SIG-M5 treated with dmso at 0.1 percent for 504 hours (cell line): ENCODE measurements around the gene RFC1.
"Not testable (repeated sequence)": the region's sequence is repeated elsewhere in the genome, so short reads cannot be mapped to it uniquely, and the experiment has no call there.

Source experiments
- DNase-seq: peaks from one replicate; lab custom pipeline; 2025; ENCODE audit not compliant: unreplicated experiment; lab: John Stamatoyannopoulos, UW

The RFC1 gene

GRCh38 chr4:39357002-39357401 lies 9.2 kb downstream of the RFC1 start:
- no peak for DNase-seq

- no peak for DNase-seq
These were observed 12.0 kb downstream of the RFC1 start for GRCh38 chr4:39354254-39354552.

GRCh38 chr4:39353478-39354253 lies 12.5 kb downstream of the RFC1 start:
- peak; percentile 89 for DNase-seq

- not testable (repeated sequence) for DNase-seq
These were observed 13.0 kb downstream of the RFC1 start for GRCh38 chr4:39353149-39353477.

GRCh38 chr4:39349326-39349725 lies 16.8 kb downstream of the RFC1 start:
- no peak for DNase-seq

GRCh38 chr4:39348371-39349315 lies 17.5 kb downstream of the RFC1 start:
- no peak for DNase-seq

GRCh38 chr4:39346856-39347519 lies 19.2 kb downstream of the RFC1 start:
- no peak for DNase-seq

GRCh38 chr4:39342731-39343130 lies 23.4 kb downstream of the RFC1 start:
- no peak for DNase-seq

GRCh38 chr4:39341075-39341725 lies 25.0 kb downstream of the RFC1 start:
- no peak for DNase-seq

GRCh38 chr4:39339968-39340367 lies 26.2 kb downstream of the RFC1 start:
- no peak for DNase-seq

- DNase-seq: no peak
These were observed 28.3 kb downstream of the RFC1 start for GRCh38 chr4:39337841-39338240.

- DNase-seq: no peak
These were observed 30.6 kb downstream of the RFC1 start for GRCh38 chr4:39335566-39335965.

- DNase-seq: no peak
These were observed 35.0 kb downstream of the RFC1 start for GRCh38 chr4:39331191-39331590.

GRCh38 chr4:39330353-39330752 lies 35.8 kb downstream of the RFC1 start:
- no peak for DNase-seq

- no peak for DNase-seq
These were observed 39.6 kb downstream of the RFC1 start for GRCh38 chr4:39326468-39326977.

- DNase-seq: no peak
These were observed 41.1 kb downstream of the RFC1 start for GRCh38 chr4:39324897-39325613.

- no peak for DNase-seq
These were observed 41.7 kb downstream of the RFC1 start for GRCh38 chr4:39324446-39324845.

GRCh38 chr4:39323821-39324220 lies 42.3 kb downstream of the RFC1 start:
- no peak for DNase-seq

GRCh38 chr4:39320381-39321115 lies 45.6 kb downstream of the RFC1 start:
- no peak for DNase-seq

GRCh38 chr4:39319676-39320075 lies 46.5 kb downstream of the RFC1 start:
- no peak for DNase-seq
